K562 (cell line): ENCODE measurements around the gene HSPA4. TPM values are rescaled to one million over a fixed set of nuclear protein-coding genes. Genes with fewer than 3 reads are reported as not detected.

ENCODE experiments used
- ATAC-seq: fragments of 200-7000 bp; cut with Tn5 transposase; 3 replicates; pipeline ENCODE4 v1.9.1; 2020; ENCODE audit warnings: moderate library complexity
- BruUV-seq: library from RNA; stranded (reverse); fragments of 400-500 nt; replicated peaks from 2 replicates; lab custom pipeline; 2021; lab: Mats Ljungman, UMichigan
- CTCF ChIA-PET: fragments of 300-600 bp; formaldehyde crosslinking; extraction: SDS; loops from one replicate; lab custom pipeline; 2021; ENCODE audit warnings: low intra/inter-chr PET ratio; lab: Yijun Ruan, JAX
- POLR2A ChIA-PET: fragments of 300-600, 350-650 bp; sonication (Branson Sonifier 250); formaldehyde crosslinking; extraction: SDS; loops from one replicate; lab custom pipeline; 2021; ENCODE audit warnings: antibody characterized with exemption, inconsistent platforms; lab: Yijun Ruan, JAX
- DNase-seq, 4 experiments: peaks; one replicate each; pipeline versions ENCODE4 v3.0.0 to v3.0.0-alpha.2; 2011 to 2018; ENCODE audit warnings: low spot score in 3 of 4, mixed read lengths in 3 of 4; ENCODE audit errors: extremely low read depth in 1 of 4
- FAIRE-seq: peaks from 2 replicates; lab custom pipeline; 2011; peaks lifted over from hg19 to GRCh38; lab: Jason Lieb, UNC
- H2AFZ ChIP-seq: 2 replicates; pipeline ENCODE4 v1.6.0; 2011; ENCODE audit warnings: low read depth, low read length, control low read depth, inconsistent platforms
- H3K27ac ChIP-seq: fragments of 200-600 bp; 3 replicates; pipeline ENCODE4 v1.8.0; 2011; ENCODE audit warnings: low read depth, mild to moderate bottlenecking, control low read depth, inconsistent platforms, low read length, moderate library complexity, mixed read lengths; ENCODE audit errors: extremely low read depth
- H3K27me3 ChIP-seq, 2 experiments: fragments of 300-600 bp in 1 of 2; 2 replicates in 1 of 2; 3 replicates in 1 of 2; pipeline versions ENCODE4 v1.6.0 to v1.8.0; 2011; ENCODE audit warnings: inconsistent platforms in 2 of 2, low read length in 2 of 2, mild to moderate bottlenecking in 1 of 2, mixed read lengths in 1 of 2, moderate library complexity in 1 of 2; ENCODE audit not compliant: control insufficient read depth in 2 of 2, insufficient read depth in 2 of 2
- H3K36me3 ChIP-seq: fragments of 300-600 bp; 3 replicates; pipeline ENCODE4 v1.8.0; 2011; ENCODE audit warnings: mild to moderate bottlenecking, low read length, inconsistent platforms; ENCODE audit not compliant: control insufficient read depth, insufficient read depth
- H3K4me1 ChIP-seq, 2 experiments: fragments of 200-600 bp in 1 of 2; replicated peaks in 1 of 2; 2 replicates in 1 of 2; 3 replicates in 1 of 2; pipeline versions ENCODE4 v1.5.1 to v1.8.0; 2011; ENCODE audit warnings: inconsistent platforms in 2 of 2, low read length in 2 of 2, mild to moderate bottlenecking in 1 of 2, mixed read lengths in 1 of 2, moderate library complexity in 1 of 2; ENCODE audit not compliant: control insufficient read depth in 2 of 2, insufficient read depth in 2 of 2
- H3K4me2 ChIP-seq: 2 replicates; pipeline ENCODE4 v1.6.1; 2011; ENCODE audit warnings: low read length, control low read depth, inconsistent platforms, mixed read lengths; ENCODE audit not compliant: insufficient read depth
- H3K4me3 ChIP-seq: fragments of 200-600 bp; sonication (generic), shearing (Covaris generic); 2 replicates; pipeline ENCODE4 v1.5.1; 2016; ENCODE audit warnings: control low read depth, inconsistent platforms
- H3K79me2 ChIP-seq: fragments of 200-600 bp; 3 replicates; pipeline ENCODE4 v1.8.0; 2011; ENCODE audit warnings: low read length, inconsistent platforms; ENCODE audit not compliant: control insufficient read depth, insufficient read depth
- H3K9ac ChIP-seq, 2 experiments: 2 replicates each; pipeline versions ENCODE4 v1.6.0 to v1.6.1; 2011; ENCODE audit warnings: low read depth in 2 of 2, low read length in 2 of 2, control low read depth in 1 of 2, inconsistent platforms in 1 of 2, mild to moderate bottlenecking in 1 of 2, mixed read lengths in 1 of 2; ENCODE audit not compliant: insufficient read depth in 1 of 2
- H3K9me1 ChIP-seq: one replicate; pipeline ENCODE4 v1.6.0; 2011; ENCODE audit warnings: inconsistent platforms, mild to moderate bottlenecking, low read length, moderate library complexity; ENCODE audit not compliant: control insufficient read depth, insufficient read depth
- H3K9me3 ChIP-seq: replicated peaks from 2 replicates; pipeline ENCODE4 v1.5.1; 2011; ENCODE audit warnings: low read depth, low read length, inconsistent platforms; ENCODE audit not compliant: control insufficient read depth, insufficient read depth
- H4K20me1 ChIP-seq: replicated peaks from 2 replicates; pipeline ENCODE4 v1.6.1; 2011; ENCODE audit warnings: low read length, inconsistent platforms, mixed read lengths; ENCODE audit not compliant: control insufficient read depth, insufficient read depth
- DMBX1 ChIP-seq: fragments of 250-450 bp; sonication (Bioruptor Pico); IDR thresholded peaks from 2 replicates; pipeline ENCODE4 v1.8.0; 2022; ENCODE audit warnings: inconsistent platforms, mild to moderate bottlenecking, moderate library complexity, borderline replicate concordance
- NELFE ChIP-seq: IDR thresholded peaks from 2 replicates; pipeline ENCODE4 v1.6.1; 2011; ENCODE audit warnings: mild to moderate bottlenecking; ENCODE audit not compliant: insufficient read depth, insufficient read length
- NFE2L1 ChIP-seq: fragments of 450-650 bp; IDR thresholded peaks from 2 replicates; pipeline ENCODE4 v1.6.1; 2016; ENCODE audit warnings: missing genetic modification characterization, low read depth, mild to moderate bottlenecking, missing compliant biosample characterization, moderate library complexity, borderline replicate concordance
- OTX1 ChIP-seq: fragments of 450-650 bp; formaldehyde crosslinking; IDR thresholded peaks from 2 replicates; pipeline ENCODE4 v1.4.0; 2022; ENCODE audit warnings: mild to moderate bottlenecking
- PPARD ChIP-seq: fragments of 250-450 bp; sonication (Bioruptor Pico); IDR thresholded peaks from 2 replicates; pipeline ENCODE4 v1.8.0; 2022; ENCODE audit warnings: inconsistent platforms, mild to moderate bottlenecking, moderate library complexity
- STAT5B ChIP-seq: fragments of 250-450 bp; sonication (Bioruptor Pico); IDR thresholded peaks from 2 replicates; pipeline ENCODE4 v1.8.0; 2021; ENCODE audit warnings: mild to moderate bottlenecking, inconsistent platforms
- TAL1 ChIP-seq: fragments of 450-650 bp; IDR thresholded peaks from 2 replicates; pipeline ENCODE4 v1.6.1; 2016; ENCODE audit warnings: mild to moderate bottlenecking
- ZFP1 ChIP-seq: fragments of 450-650 bp; formaldehyde crosslinking; IDR thresholded peaks from 2 replicates; pipeline ENCODE4 v1.4.0; 2020; ENCODE audit warnings: mild to moderate bottlenecking, mixed read lengths
- ZNF41 ChIP-seq: fragments of 250-450 bp; sonication (Bioruptor Pico); conservative IDR thresholded peaks from 2 replicates; pipeline ENCODE4 v1.4.0; 2020; ENCODE audit warnings: mild to moderate bottlenecking
- ZNF449 ChIP-seq: fragments of 250-450 bp; sonication (Bioruptor Pico); IDR thresholded peaks from 2 replicates; pipeline ENCODE4 v1.8.0; 2022; ENCODE audit warnings: moderate library complexity, mild to moderate bottlenecking, inconsistent platforms
- ZSCAN29 ChIP-seq: fragments of 450-650 bp; IDR thresholded peaks from 2 replicates; pipeline ENCODE4 v1.6.1; 2017
- WGBS: fragments of 100-300 bp; shearing (Covaris generic); methylation state at CpG from one replicate; pipeline ENCODE4 v1.1.6; 2016; ENCODE audit warnings: low coverage, mixed read lengths; ENCODE audit not compliant: insufficient coverage; ENCODE audit errors: missing lambda C conversion rate; 5-methylcytosine and 5-hydroxymethylcytosine counted together
- in situ Hi-C: fragments of 300-500 bp; cut with MboI; formaldehyde crosslinking; loops from 4 replicates; pipeline ENCODE4 v1.15.0; 2018; ENCODE audit warnings: inconsistent platforms, mixed read lengths
- intact Hi-C: fragments of 100-400 bp; cut with micrococcal nuclease; formaldehyde crosslinking; loops from 2 replicates; pipeline ENCODE4 v1.14.2; 2022
- polyA plus RNA-seq, 8 experiments: library from polyadenylated mRNA; depleted of rRNA in 4 of 8; stranded (reverse) in 5 of 8; unstranded in 3 of 8; fragments of >200 nt; fragmentation: Nextera tagmentation in 2 of 8; fragmentation: Illumina TruSeq in 1 of 8; extraction: Ambion mirVana in 2 of 8; extraction: Trizol in 1 of 8; gene quantifications; 2 replicates each; pipeline versions ENCODE4 v1.2.1 to v1.2.3, GENCODE V29; 2011 to 2014; ENCODE audit warnings: inconsistent platforms in 1 of 8, missing spikeins in 1 of 8
- total RNA-seq, 7 experiments: library from RNA; depleted of rRNA in 6 of 7; stranded (reverse); fragments of >200 nt in 6 of 7; fragmentation: Illumina TruSeq in 2 of 7; extraction: Trizol in 2 of 7; gene quantifications; 2 replicates each; pipeline versions ENCODE4 v1.2.1 to v1.2.3, GENCODE V29; 2011 to 2021; ENCODE audit warnings: low replicate concordance in 1 of 7

Gene HSPA4
- total and polyA plus RNA-seq, 9 of the 15 experiments (the other 6 are each of a cell fraction or from before 2014, with no cell fraction given) = 90.3 to 286 (median 148) TPM

GRCh38 chr5:133079048-133079447 is 27.2 kb downstream of the HSPA4 start:
- DNase-seq = no peak
- no peak overlapping the region for H2AFZ ChIP-seq
- no peak overlapping the region for H3K4me2 ChIP-seq
- H3K27ac ChIP-seq = no peak overlapping the region
- no peaks in the 10 kb centered on the region for H3K9me1 ChIP-seq
- ChIA-PET POLR2A (interaction anchor here (0.6 to 0.8 kb wide), 2 partner anchors 13 to 24 kb away, joined by 3 read pairs; no protein-coding TSS in a partner anchor), CTCF (no interaction called here)
- no peaks in the 10 kb centered on the region for H4K20me1 ChIP-seq
- H3K79me2 ChIP-seq = peaks cover 72% of the 10 kb centered on the region
- peaks cover 78% of the 10 kb centered on the region for H3K36me3 ChIP-seq
- intact Hi-C loops (no loop called here), in situ Hi-C loops (no loop called here)
- no peak overlapping the region for H3K9ac ChIP-seq
- no peaks in the 10 kb centered on the region for H3K27me3 ChIP-seq
- H3K4me3 ChIP-seq = no peak overlapping the region
- no peaks in the 10 kb centered on the region for H3K9me3 ChIP-seq
- FAIRE-seq = no peak
- 92% methylated on average over 3 of the region's 3 CpGs for WGBS
- TF ChIP-seq DMBX1 (CRISPR knock-in tag) = no peak
- no peak for TF ChIP-seq ZSCAN29
- TF ChIP-seq PPARD (CRISPR knock-in tag) = no peak
- TF ChIP-seq NFE2L1 = no peak
- no peak for TF ChIP-seq ZNF41 (CRISPR knock-in tag)
- no peak for TF ChIP-seq OTX1
- no peak for TF ChIP-seq TAL1
- TF ChIP-seq ZNF449 = no peak
- TF ChIP-seq NELFE = no peak
- no peak for TF ChIP-seq STAT5B (CRISPR knock-in tag)
- no peak for TF ChIP-seq ZFP1 (CRISPR knock-in tag)
- no peaks in the 10 kb centered on the region for H3K4me1 ChIP-seq
- no TSS peak for BruUV-seq
- no peak for ATAC-seq
